Left lung (tissue), 10 donors: ENCODE results near the gene UBE2V1. TPM values are rescaled to one million over a fixed set of nuclear protein-coding genes. Genes with fewer than 3 reads are reported as not detected.

Source experiments
- ATAC-seq: fragments of 200-7000 bp; cut with Tn5 transposase; one replicate; pipeline ENCODE4 v1.9.1; 2020; ENCODE audit warnings: moderate library complexity
- DNase-seq, 4 donors: peaks; one replicate each; pipeline ENCODE4 v3.0.0-alpha.2; 2013 to 2020
- H3K27ac ChIP-seq, 2 donors: fragments of 200-600 bp; sonication (generic) in 1 of 2; one replicate each; pipeline versions ENCODE4 v1.5.0 to v1.8.0; 2020 to 2021
- H3K27me3 ChIP-seq, 2 donors: fragments of 200-600 bp; sonication (generic) in 1 of 2; one replicate each; pipeline versions ENCODE4 v1.5.0 to v1.8.0; 2020 to 2021
- H3K36me3 ChIP-seq, 2 donors: fragments of 200-600 bp; sonication (generic) in 1 of 2; one replicate each; pipeline versions ENCODE4 v1.5.0 to v1.8.0; 2020 to 2021
- H3K4me1 ChIP-seq, 2 donors: fragments of 200-600 bp; one replicate each; pipeline ENCODE4 v1.8.0; 2021
- H3K4me3 ChIP-seq, 2 donors: fragments of 200-600 bp; sonication (generic) in 1 of 2; one replicate each; pipeline versions ENCODE4 v1.5.0 to v1.8.0; 2020 to 2021; ENCODE audit warnings: mild to moderate bottlenecking in 1 of 2
- H3K9me3 ChIP-seq, 2 donors: fragments of 200-600 bp; sonication (generic) in 1 of 2; one replicate each; pipeline versions ENCODE4 v1.5.0 to v1.8.0; 2020 to 2021
- CTCF ChIP-seq, 2 donors: fragments of 200-600 bp; sonication (generic) in 1 of 2; IDR thresholded peaks; one replicate each; pipeline versions ENCODE4 v1.5.0 to v1.8.0; 2021; ENCODE audit warnings: antibody characterized with exemption in 2 of 2
- intact Hi-C, 2 donors: fragments of 100-400 bp; cut with DNase I; formaldehyde crosslinking; loops; one replicate each; pipeline versions ENCODE4 v1.11.2 to v1.14.2; 2022
- polyA plus RNA-seq, 6 donors: library from polyadenylated mRNA; unstranded; fragments of 120-200 nt; gene quantifications; one replicate each; pipeline ENCODE4 v1.2.1, GENCODE V29; 2013; ENCODE audit not compliant: insufficient read length in 6 of 6
- total RNA-seq, 2 donors: library from RNA; stranded (reverse); fragmentation: NEBNext Ultra II Directional; extraction: Animal tissue kit (Norgen Biotek cat#: 25700); gene quantifications; one replicate each; pipeline ENCODE4 v1.2.1, GENCODE V29; 2021
- donor health status: DM: no; HTN: yes; CAD: no.
- donor health status: DM: no; HTN: no; CAD: no.

The UBE2V1 gene
- total and polyA plus RNA-seq, 8 donors: 72.6 to 178 (median 152) TPM

DNA sequence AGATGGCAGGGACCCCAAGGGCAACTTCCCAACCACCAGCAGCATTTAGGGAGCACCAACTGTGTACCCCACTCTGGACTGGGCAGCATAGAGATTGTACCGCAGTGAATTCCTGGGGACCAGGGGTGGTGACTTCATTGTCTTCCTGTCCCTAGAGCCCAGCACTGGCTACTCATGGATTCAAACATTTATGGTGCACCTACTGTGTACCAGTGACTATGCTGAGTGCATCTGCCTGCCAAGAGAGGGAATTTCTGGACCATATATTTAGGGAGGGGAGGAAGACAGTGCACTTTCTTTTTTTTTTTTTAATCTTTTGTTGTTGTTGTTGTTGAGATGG is 55.3 kb downstream of the UBE2V1 start:
- no peak for TF ChIP-seq CTCF (IDR thresholded peaks at IDR 0.05)

GRCh38 chr20:50056951-50057713 is 55.8 kb downstream of the UBE2V1 start:
- ATAC-seq: no peak

More for the DNA sequence above, 55.3 kb downstream of the UBE2V1 start:
- H3K36me3 ChIP-seq: no peaks in the 10 kb centered on the region
- peaks cover 0 to 9% of the 10 kb centered on the region in 2 donors for H3K27me3 ChIP-seq
- no peak overlapping the region for H3K27ac ChIP-seq
- H3K9me3 ChIP-seq: no peaks in the 10 kb centered on the region
- peaks cover 6 to 7% of the 10 kb centered on the region in 2 donors for H3K4me1 ChIP-seq
- ATAC-seq (no peak), DNase-seq (no peak)
- intact Hi-C loops: no loop called here
- H3K4me3 ChIP-seq: no peak overlapping the region

GRCh38 chr20:50056408-50056926 is 56.5 kb downstream of the UBE2V1 start:
- Histone ChIP-seq H3K4me1 (peaks cover 7 to 9% of the 10 kb centered on the region in 2 donors), H3K27me3 (peaks cover 0 to 9% of the 10 kb centered on the region in 2 donors), H3K36me3 (no peaks in the 10 kb centered on the region), H3K4me3 (no peak overlapping the region), H3K9me3 (no peaks in the 10 kb centered on the region), H3K27ac (no peak overlapping the region)
- DNase-seq (no peak), ATAC-seq (no peak)
- intact Hi-C loops: no loop called here
- no peak for TF ChIP-seq CTCF (IDR thresholded peaks at IDR 0.05)

More at GRCh38 chr20:50056951-50057713, 55.8 kb downstream of the UBE2V1 start:
- H3K9me3 ChIP-seq: no peaks in the 10 kb centered on the region
- H3K27me3 ChIP-seq: peaks cover 0 to 9% of the 10 kb centered on the region in 2 donors
- no peak for DNase-seq
- peaks cover 7 to 9% of the 10 kb centered on the region in 2 donors for H3K4me1 ChIP-seq
- intact Hi-C loops: no loop called here
- no peak overlapping the region for H3K27ac ChIP-seq
- no peak overlapping the region for H3K4me3 ChIP-seq
- no peaks in the 10 kb centered on the region for H3K36me3 ChIP-seq
- TF ChIP-seq CTCF (IDR thresholded peaks at IDR 0.05): no peak

GRCh38 chr20:50055524-50056083 is 57.3 kb downstream of the UBE2V1 start:
- Histone ChIP-seq H3K4me3 (no peak overlapping the region), H3K36me3 (no peaks in the 10 kb centered on the region), H3K27me3 (peaks cover 0 to 9% of the 10 kb centered on the region in 2 donors), H3K4me1 (peaks cover 7 to 9% of the 10 kb centered on the region in 2 donors), H3K27ac (no peak overlapping the region), H3K9me3 (no peaks in the 10 kb centered on the region)
- intact Hi-C loops: no loop called here
- DNase-seq (no peak), ATAC-seq (no peak)
- no peak for TF ChIP-seq CTCF (IDR thresholded peaks at IDR 0.05)
